ENCODE measurements around the gene CTXN3. TPM values are rescaled to one million over a fixed set of nuclear protein-coding genes. Genes with fewer than 3 reads are reported as not detected.
"Not testable (repeated sequence)": the region's sequence is repeated elsewhere in the genome, so short reads cannot be mapped to it uniquely, and the experiment has no call there.

The CTXN3 gene
- total and polyA plus RNA-seq, 10 of the 15 experiments (the other 5 are each of a cell fraction or from before 2014, with no cell fraction given), result not detected

GRCh38 chr5:127679691-127680330 lies 30.9 kb downstream of the CTXN3 start:
- H2AFZ ChIP-seq (ENCODE audit: control insufficient read depth, low read depth, low read length); H3K4me2 ChIP-seq (ENCODE audit: control insufficient read depth, insufficient read depth); intact Hi-C loops (cut with micrococcal nuclease; ENCODE audit: unreplicated experiment); H3K27me3 ChIP-seq (replicated peaks in 1 of 2; ENCODE audit: control insufficient read depth in 2 of 2, insufficient read depth in 2 of 2, low read length in 1 of 2); H3K27ac ChIP-seq (ENCODE audit: control insufficient read depth, insufficient read depth); ATAC-seq; H3K79me2 ChIP-seq (ENCODE audit: control insufficient read depth, insufficient read depth, low read length); H3K4me3 ChIP-seq; in situ Hi-C loops (cut with MboI); H3K36me3 ChIP-seq (ENCODE audit: control insufficient read depth in 2 of 2, insufficient read depth in 2 of 2, low read length in 1 of 2); SMC1A ChIA-PET (ENCODE audit: uncharacterized antibody, unreplicated experiment); FAIRE-seq; H4K20me1 ChIP-seq (ENCODE audit: control insufficient read depth, insufficient read depth); H3K9me3 ChIP-seq (replicated peaks; ENCODE audit: control insufficient read depth, insufficient read depth, low read length); DNase-seq (ENCODE audit: low read depth, low spot score); POLR2A ChIA-PET; RAD21 ChIA-PET (ENCODE audit: unreplicated experiment); H3K4me1 ChIP-seq (ENCODE audit: control insufficient read depth, insufficient read depth, low read length); H3K9ac ChIP-seq (ENCODE audit: control insufficient read depth, insufficient read depth, low read length); BruUV-seq (replicated peaks); CTCF ChIA-PET: not testable (repeated sequence)
- WGBS (ENCODE audit: insufficient coverage, insufficient replicate concordance, low lambda C conversion rate, missing lambda C conversion rate), result 10% methylated on average over 3 of the region's 3 CpGs

GRCh38 chr5:127680595-127680994 lies 31.7 kb downstream of the CTXN3 start:
- Histone ChIP-seq H3K4me2 (ENCODE audit: control insufficient read depth, insufficient read depth) (no peak overlapping the region), H3K9ac (ENCODE audit: control insufficient read depth, insufficient read depth, low read length) (no peak overlapping the region), H3K9me3 (replicated peaks; ENCODE audit: control insufficient read depth, insufficient read depth, low read length) (no peaks in the 10 kb centered on the region), H4K20me1 (ENCODE audit: control insufficient read depth, insufficient read depth) (no peaks in the 10 kb centered on the region), H3K79me2 (ENCODE audit: control insufficient read depth, insufficient read depth, low read length) (no peaks in the 10 kb centered on the region), H3K27ac (ENCODE audit: control insufficient read depth, insufficient read depth) (no peak overlapping the region), H3K4me1 (ENCODE audit: control insufficient read depth, insufficient read depth, low read length) (no peaks in the 10 kb centered on the region), H3K27me3 (replicated peaks in 1 of 2; ENCODE audit: control insufficient read depth in 2 of 2, insufficient read depth in 2 of 2, low read length in 1 of 2) (no peaks in the 10 kb centered on the region), H3K4me3 (no peak overlapping the region), H2AFZ (ENCODE audit: control insufficient read depth, low read depth, low read length) (no peak overlapping the region), H3K36me3 (ENCODE audit: control insufficient read depth in 2 of 2, insufficient read depth in 2 of 2, low read length in 1 of 2) (no peaks in the 10 kb centered on the region)
- SMC1A ChIA-PET (ENCODE audit: uncharacterized antibody, unreplicated experiment), result interaction anchor here (0.8 to 1.0 kb wide), 3 partner anchors 10 to 154 kb away, joined by 3 read pairs; no protein-coding TSS in a partner anchor
- POLR2A ChIA-PET, result no interaction called here
- in situ Hi-C loops (cut with MboI), result no loop called here
- FAIRE-seq, result no peak
- RAD21 ChIA-PET (ENCODE audit: unreplicated experiment), result no interaction called here
- intact Hi-C loops (cut with micrococcal nuclease; ENCODE audit: unreplicated experiment), result no loop called here
- whole genome bisulfite sequencing (ENCODE audit: insufficient coverage, insufficient replicate concordance, low lambda C conversion rate, missing lambda C conversion rate), result 0% methylated on average over 1 of the region's 1 CpG
- TF ChIP-seq NRF1 (conservative IDR thresholded peaks at IDR 0.05; ENCODE audit: low read depth, low read length) (no peak), CHD2 (IDR thresholded peaks at IDR 0.05; ENCODE audit: borderline replicate concordance, low read depth, low read length) (no peak), RB1 (IDR thresholded peaks at IDR 0.05; ENCODE audit: borderline replicate concordance) (no peak), NR2C1 (IDR thresholded peaks at IDR 0.05) (no peak), MEF2A (IDR thresholded peaks at IDR 0.05; ENCODE audit: insufficient read depth, low read depth, low read length) (no peak), ZNF24 (IDR thresholded peaks at IDR 0.05) (no peak), ZBTB33 (IDR thresholded peaks at IDR 0.05) (no peak)
- BruUV-seq (replicated peaks), result no TSS peak
- CTCF ChIA-PET, result interaction anchor here (0.7 kb wide), 1 partner anchor 80 kb away, joined by 5 read pairs; no protein-coding TSS in a partner anchor
- ATAC-seq, result no peak
- DNase-seq (ENCODE audit: low read depth, low spot score), result no peak
